GM12864 (cell line): ENCODE results near the gene LRRTM4.

Experiments used
- DNase-seq: peaks from one replicate; pipeline ENCODE4 v3.0.0-alpha.2; 2011; ENCODE audit warnings: low read depth
- H3K4me3 ChIP-seq: 2 replicates; pipeline ENCODE4 v1.5.1; 2011; ENCODE audit warnings: mild to moderate bottlenecking, low read depth, low read length, control low read depth
- CTCF ChIP-seq: IDR thresholded peaks from 2 replicates; pipeline ENCODE4 v1.5.1; 2011; ENCODE audit warnings: low read depth, mild to moderate bottlenecking, moderate library complexity, low read length, control low read depth, inconsistent platforms; ENCODE audit errors: missing control alignments

Gene LRRTM4

GRCh38 chr2:77001895-77002294, 520.3 kb downstream of the LRRTM4 start:
- H3K4me3 ChIP-seq = no peak overlapping the region
- DNase-seq = no peak
- TF ChIP-seq CTCF = no peak

- TF ChIP-seq CTCF = no peak
- no peak for DNase-seq
- no peak overlapping the region for H3K4me3 ChIP-seq
Measured at GRCh38 chr2:76998704-76999103, 523.5 kb downstream of the LRRTM4 start.

- no peak overlapping the region for H3K4me3 ChIP-seq
- TF ChIP-seq CTCF = no peak
- DNase-seq = no peak
Measured at GRCh38 chr2:76998152-76998551, 524.0 kb downstream of the LRRTM4 start.

- no peak for DNase-seq
- TF ChIP-seq CTCF = no peak
- no peak overlapping the region for H3K4me3 ChIP-seq
Measured at GRCh38 chr2:76997296-76997695, 524.9 kb downstream of the LRRTM4 start.

GRCh38 chr2:76985387-76986136, 536.6 kb downstream of the LRRTM4 start:
- no peak for TF ChIP-seq CTCF
- no peak for DNase-seq
- no peak overlapping the region for H3K4me3 ChIP-seq

- TF ChIP-seq CTCF = no peak
- no peak for DNase-seq
- no peak overlapping the region for H3K4me3 ChIP-seq
Measured at GRCh38 chr2:76984359-76984758, 537.8 kb downstream of the LRRTM4 start.
